GM18520 (cell line): Measurements from ENCODE around the gene XRCC1.
"Not testable (repeated sequence)": the region's sequence is repeated elsewhere in the genome, so short reads cannot be mapped to it uniquely, and the experiment has no call there.

Experiments used
- ATAC-seq: cut with Tn5 transposase; IDR thresholded peaks from one replicate; pipeline ENCODE4 v1.9.1; 2021; ENCODE audit not compliant: unreplicated experiment

The XRCC1 gene

DNA sequence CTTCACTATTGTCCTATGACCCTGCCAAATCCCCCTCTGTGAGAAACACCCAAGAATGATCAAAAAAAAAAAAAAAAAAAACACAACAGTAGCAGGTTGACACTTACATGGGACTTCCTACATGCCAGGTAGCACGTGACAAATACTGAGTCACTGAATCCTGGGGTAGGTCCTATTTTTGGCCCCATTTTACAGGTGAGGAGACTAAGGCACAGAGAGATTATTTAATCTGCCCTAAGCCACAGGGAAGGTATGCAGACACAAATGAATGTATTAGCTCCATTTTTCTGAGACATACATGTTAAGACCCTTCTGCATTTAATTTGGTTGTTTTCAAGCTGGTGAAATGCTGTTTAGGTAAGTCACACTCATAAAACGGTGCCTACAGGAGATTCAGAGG, 26.6 kb downstream of the XRCC1 start:
- no peak for ATAC-seq

DNA sequence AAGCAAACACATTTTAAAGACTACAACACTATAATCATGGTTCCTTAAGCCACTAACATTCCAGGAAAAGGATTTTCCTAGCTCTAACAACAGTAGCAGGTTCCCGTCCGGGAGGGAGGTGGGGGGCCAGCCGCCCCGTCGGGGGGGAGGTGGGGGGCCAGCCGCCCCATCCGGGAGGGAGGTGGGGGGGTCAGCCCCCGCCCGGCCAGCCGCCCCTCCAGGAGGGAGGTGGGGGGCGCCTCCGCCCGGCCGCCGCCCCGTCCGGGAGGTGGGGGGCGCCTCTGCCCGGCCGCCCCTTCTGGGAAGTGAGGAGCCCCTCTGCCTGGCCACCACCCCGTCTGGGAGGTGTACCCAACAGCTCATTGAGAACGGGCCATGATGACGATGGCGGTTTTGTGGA, 27.4 kb downstream of the XRCC1 start:
- not testable (repeated sequence) for ATAC-seq

DNA sequence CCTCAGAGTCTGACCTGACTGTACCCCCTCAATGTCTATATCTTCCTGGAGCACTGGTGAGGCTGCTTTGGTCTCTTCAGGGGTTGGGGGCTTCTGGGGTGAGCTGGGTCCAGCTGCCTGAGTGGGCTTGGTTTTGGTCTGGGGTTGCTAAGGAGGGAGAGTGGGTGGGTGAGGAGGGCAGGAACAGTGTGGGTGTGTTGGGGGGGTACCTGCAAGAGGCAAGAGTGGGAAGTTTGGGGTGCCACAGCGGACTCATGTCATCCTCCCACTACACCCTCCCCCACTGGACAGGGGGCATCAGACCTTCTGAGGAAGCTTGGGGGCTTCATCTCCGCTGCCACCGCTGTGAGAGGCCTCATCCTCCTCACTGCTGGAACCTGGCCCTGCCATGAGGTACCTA, 28.7 kb downstream of the XRCC1 start:
- ATAC-seq, result no peak

DNA sequence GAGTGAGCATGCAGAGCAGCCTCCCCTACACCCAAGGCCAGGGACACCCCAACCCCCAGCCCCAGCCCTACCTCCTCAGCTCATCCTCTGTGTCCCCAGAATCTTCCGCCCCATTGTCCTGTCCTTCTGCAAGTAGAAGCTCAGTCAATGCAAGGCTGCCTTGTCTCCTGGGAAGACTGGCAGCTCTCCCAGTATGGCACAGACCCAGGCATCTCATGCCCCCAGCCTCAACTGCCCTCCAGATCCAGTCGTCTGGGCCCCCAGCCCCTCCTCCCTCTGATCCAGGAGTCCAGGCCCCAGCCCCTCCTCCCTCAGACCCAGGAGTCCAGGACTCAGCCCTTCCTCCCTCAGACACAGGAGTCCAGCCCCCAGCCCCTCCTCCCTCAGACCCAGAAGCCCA, 29.3 kb downstream of the XRCC1 start:
- no peak for ATAC-seq

DNA sequence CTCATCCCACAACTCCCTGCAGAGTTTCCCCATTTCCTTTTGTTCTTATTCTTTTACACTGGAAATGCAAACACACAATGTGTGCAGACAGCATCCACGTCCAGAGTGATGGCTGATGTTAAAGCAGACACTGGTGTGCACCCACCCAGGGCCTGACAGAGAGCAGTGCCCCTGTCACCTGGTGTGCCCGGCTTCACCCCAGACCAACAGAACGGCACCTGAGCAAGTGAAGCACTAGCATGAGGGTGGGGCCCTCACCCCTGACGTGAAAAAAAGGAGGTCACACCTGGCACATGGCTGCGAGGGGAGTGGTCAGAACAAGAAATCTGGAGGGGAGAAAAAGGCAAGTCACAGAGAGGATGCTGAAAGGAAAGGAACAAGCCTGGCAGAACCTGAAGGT, 30.1 kb downstream of the XRCC1 start:
- ATAC-seq, result no peak

DNA sequence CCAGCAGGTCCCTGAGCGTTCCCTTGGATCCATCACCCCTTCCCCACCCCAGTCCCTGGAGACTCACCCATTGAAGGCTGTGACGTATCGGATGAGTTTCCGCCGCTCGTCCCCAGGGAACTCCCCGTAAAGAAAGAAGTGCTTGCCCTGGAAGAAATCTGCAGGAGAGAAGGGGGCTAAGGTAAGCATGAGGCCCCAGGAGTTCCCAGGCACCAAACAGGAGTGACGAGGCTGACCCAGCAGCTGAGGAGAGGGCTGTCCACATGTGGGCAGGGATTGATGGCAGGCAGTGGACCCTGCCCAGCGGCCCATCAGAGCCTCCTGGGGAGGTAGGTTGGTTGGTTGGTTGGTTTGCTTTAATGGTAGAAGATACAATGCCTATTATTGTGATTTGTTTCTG, 31.2 kb downstream of the XRCC1 start:
- no peak for ATAC-seq

DNA sequence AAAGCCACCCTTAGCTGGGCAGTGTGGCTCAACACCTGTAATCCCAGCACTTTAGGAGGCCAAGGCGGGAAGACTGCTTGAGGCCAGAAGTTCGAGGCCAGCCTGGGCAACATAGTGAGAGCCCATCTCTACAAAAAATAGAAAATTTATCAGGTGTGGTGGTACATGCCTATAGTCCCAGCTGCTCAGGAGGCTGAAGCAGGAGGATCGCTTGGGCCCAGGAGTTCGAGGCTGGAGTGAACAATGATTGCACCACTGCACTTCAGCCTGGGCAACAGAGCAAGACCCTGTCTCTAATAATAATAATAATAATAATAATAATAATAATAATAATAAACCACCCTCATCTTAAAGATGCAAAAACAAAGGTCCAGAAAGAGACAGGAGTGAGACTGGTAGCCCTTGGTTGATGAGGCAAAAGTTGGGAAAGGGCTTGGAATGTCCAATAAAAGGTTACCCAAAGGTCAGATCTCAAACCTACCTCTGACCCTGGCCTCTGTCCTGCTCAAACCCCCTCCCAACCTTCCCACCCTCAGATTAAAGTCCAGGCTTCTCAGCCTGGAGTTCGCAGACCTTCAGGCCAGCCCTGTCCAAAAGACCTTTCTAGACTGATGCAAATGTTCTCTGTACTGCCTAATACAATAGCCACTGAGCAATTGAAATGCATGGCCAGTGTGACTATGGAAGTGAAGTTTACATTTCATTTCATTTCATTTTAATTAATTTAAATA, 33.2 kb downstream of the XRCC1 start:
- no peak for ATAC-seq

DNA sequence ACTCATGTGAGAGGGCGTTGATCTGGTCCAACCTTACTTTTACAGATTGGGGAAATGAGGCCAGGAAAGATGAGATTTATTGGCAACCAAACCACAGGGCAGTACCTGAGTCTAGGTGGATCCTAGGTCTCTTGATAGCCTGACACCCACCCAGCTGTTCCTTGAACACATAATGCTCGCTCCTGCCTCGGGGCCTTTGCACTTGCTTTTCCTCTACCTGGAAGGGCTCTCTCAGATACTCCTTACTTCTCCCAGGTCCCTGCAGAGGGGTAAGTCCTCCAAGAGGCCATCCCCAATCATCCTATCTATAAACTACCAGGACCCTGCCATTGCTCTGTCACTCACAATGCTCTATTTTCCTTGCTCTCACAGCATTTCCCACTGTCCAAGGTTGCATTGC, 34.9 kb downstream of the XRCC1 start:
- no peak for ATAC-seq

DNA sequence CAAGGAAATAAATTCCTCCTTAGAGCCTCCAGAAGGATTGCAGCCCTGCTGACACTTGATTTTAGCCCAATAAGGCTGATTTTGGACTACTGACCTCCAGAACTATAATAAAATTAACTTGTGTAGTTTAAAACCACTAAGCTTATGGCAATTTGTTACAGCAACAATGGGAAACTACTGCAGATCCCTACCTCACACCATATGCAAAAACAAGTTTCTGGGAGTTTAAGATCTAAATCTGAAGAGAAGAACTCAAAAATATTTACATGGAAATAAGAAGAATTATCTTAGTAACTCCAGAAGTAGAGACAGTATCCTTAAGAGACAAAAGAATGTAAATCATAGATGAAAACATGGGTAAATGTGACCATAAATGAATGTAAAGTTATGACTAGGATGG, 36.4 kb downstream of the XRCC1 start:
- no peak for ATAC-seq

DNA sequence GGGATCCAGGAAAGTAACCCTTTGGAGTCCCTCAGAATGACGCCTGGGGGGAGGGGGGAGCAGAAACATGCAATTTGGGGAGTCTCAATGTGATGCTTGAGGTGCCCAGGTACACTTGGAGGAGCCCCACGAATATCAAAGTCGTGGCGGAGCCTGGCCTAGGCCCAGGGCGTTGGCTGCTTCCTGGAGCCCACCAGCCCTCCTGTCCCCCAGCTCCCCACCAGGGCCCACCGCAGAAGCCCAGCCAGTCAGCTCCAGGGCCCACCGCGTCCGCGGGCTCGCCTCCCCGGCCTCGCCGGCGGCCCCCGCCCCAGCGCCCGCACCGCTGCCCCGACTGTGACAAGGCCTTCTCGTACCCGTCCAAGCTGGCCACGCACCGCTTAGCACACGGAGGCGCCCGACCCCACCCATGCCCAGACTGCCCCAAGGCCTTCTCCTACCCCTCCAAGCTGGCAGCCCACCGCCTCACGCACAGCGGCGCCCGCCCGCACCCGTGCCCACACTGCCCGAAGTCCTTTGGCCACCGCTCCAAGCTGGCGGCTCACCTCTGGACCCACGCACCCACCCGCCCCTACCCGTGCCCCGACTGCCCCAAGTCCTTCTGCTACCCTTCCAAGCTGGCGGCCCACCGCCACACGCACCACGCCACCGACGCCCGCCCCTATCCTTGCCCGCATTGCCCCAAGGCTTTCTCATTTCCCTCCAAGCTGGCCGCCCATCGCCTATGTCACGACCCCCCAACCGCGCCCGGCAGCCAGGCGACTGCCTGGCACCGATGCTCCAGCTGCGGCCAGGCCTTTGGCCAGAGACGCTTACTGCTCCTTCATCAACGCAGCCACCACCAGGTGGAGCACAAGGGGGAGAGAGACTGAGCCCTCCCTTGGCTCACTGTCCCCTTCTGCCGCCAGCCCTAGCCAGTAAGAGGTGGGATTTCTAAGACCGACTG, 40.2 kb downstream of the XRCC1 start:
- ATAC-seq, result no peak

DNA sequence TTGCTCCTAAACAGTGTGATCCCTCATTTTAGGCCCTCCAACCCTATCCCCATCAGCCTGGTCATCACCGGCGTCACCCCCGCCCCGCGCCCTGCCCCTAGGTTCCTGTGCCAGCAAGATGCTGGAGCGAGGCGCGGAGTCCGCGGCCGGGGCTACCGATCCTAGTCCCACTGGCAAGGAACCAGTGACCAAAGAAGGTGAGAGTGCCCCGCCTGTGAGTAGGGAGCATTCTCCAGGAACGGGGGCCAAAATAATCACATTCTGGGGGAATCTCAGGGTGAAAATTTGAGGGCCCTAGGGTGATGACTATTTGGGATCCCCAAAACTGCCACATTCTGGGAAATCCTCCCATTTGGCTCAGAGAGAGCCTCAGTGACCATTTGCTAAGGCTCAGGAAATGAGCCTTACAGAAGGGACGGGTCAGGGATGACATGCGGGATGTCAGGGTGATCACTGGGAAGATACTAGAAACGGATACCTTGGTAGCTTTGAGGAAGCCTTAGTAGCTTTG, 41.0 kb downstream of the XRCC1 start:
- no peak for ATAC-seq

DNA sequence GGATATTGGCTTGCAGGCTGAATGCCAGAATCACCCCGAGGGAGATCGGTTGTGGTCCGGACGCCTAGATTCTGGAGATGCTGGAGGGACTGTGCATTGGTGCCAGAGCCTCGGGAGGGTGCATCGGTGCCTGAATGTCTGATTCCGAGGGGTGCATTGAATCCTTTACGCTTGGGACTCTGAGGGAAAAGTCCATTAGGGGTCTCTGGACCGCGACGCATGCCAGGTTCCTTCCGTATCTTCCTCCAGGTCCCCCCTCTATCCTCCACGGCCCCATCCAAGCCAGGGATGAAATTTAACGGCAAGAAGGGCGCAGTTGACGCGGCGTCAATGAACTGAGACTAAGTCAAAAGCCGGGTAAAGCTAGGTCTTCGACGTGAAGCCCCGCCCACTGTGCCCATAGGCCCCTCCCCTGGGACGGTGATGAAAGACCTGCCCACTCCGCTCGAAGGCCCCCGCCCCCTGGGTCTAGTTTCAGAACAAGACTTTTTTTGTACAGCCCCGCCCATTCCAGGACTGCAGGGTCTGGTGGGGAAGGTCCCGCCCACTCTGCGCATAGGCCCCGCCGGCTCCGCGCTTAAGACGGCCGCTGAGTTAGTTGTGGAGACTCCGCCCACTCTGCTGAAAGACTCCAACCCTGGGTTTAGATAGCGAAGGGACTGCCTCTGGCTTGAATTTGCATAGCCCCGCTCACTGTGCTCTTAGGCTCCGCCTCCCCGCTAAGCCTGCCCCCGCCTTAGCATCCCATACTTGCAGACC, 41.6 kb downstream of the XRCC1 start:
- ATAC-seq, result no peak

DNA sequence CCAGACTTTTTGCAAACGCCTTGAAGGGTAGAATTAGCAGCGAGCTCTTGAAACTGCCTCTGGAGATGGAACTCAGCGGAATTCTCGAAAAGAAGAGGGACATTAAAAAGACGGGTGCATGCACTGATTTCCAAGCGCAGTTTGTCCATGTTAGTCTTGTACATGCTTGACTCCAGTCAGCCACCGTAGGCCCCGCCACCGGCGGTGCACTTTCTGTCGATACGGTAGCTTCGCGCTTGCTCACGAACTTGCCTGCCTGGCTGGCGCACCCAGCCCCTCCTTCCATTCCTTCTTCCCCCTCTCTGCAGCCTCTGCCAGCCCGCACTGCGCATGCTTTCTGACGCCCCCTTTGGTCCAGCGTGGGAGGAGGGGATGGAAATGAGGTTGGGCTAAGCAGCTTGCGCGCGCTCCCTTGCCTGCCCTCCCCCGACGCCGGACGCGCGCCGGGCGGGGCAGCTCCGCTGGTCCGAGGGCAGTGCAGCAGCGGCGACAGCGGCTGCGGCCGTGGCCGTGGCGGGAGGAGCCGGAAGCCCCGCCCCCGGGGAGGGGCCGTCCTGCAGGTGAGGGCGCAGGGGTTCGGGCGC, 42.3 kb downstream of the XRCC1 start, which contains the start of gene ZNF575:
Gene ZNF575 (plus strand): TSS at position 227 of the 584 bp plus-strand sequence. CDS start 1,235 bp downstream, outside the sequence.
- ATAC-seq, result peak; percentile 64

DNA sequence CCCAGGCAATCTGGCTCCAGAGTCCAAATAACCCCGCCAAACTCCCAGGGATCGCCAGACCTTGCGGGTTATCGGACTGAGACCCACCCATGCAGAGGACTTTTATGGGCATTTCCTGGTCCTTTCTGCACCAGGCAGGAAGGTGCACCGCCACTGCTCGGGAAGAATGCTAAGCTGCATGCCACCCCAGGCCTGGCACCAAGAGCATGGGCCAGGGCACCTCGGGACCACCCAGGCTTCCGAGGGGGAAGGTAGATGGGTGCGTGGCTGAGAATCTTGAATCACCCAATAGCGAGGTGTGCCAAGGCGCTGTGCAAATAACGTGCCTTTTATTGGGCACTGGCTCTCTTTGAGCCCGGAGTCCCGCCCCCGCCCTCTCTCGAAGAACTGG, 42.8 kb downstream of the XRCC1 start:
- ATAC-seq, result peak; percentile 15

DNA sequence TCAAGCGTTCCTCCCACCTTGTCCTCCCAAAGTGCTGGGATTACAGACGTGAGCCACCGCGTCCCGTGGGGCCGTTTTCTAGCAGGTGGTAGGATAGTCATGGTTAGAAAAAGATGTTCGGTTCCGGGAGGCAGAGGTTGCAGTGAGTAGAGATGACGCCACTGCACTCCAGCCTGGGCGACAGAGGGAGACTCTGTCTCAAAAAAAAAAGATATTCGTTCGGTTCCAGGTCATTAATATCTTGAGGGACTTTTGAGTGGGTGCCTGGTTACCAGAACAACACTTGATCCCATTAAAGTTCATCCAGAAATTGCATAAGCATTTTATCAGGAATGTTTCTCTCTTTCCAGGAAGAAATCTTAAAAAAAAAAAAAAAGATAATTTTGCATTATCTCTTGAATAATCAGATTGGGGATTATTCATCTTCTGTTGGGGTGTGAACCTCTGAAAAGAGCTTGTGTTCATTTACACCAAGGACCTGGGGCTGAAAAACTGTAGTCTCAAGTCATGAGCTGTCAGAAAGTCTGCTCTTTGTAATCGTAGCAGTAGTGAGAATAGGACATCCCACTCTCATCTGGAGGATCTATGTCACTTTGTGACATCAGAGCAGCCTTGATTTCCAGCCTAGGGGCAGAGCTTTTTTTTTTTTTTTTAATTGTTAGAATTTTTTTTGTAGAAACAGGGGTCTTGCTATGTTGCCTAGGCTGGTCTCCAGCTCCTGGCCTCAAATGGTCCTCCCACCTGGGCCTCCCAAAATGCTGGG, 47.3 kb downstream of the XRCC1 start:
- ATAC-seq, result no peak

DNA sequence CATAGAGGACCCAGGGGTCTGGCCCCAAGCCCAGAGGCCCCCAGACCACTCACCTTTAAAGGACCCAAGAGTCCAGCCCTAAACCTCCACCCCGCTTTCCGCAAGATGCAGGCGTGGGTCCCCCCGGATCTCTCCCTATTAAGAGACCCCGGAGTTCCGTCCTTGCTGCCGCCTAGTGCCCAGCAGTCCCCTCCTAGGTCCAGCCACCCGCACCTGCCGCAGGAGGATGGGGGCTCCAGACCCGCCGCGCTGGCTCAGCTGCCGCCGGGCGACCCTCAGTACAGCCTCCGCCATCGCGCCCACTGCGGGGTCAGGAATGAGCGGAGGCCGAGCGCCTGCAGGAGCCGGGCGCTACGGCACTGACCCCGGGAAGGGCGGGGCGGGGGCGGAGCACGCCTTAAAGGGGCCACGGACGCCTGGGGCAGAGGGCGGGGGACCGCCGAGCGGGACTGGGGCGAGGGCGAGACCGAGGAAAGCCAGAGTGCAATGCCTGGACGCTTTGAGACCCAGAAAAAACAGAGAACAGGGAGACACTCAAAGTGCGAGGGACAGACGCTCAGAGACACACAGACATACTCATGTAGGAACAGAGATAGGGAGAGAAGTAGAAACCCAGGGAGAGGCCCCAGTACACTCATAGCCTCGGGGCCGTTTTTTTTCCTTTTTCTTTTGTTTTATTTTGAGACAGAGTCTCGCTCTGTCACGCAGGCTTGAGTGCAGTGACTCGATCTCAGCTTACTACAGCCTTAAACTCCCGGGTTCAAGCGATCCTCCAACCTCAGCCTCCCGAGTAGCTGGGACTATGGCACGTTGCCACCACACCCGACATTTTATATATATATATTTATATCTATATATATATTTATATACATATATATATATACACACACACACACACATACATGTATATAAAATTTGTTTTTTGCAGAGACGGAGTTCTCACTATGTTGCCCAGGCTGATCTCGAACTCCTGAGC, 48.2 kb downstream of the XRCC1 start, which contains the start of gene ETHE1:
Gene ETHE1 (minus strand): TSS at position 318 of the 976 bp plus-strand sequence. CDS start 24 bp downstream, at position 294.
- no peak for ATAC-seq

DNA sequence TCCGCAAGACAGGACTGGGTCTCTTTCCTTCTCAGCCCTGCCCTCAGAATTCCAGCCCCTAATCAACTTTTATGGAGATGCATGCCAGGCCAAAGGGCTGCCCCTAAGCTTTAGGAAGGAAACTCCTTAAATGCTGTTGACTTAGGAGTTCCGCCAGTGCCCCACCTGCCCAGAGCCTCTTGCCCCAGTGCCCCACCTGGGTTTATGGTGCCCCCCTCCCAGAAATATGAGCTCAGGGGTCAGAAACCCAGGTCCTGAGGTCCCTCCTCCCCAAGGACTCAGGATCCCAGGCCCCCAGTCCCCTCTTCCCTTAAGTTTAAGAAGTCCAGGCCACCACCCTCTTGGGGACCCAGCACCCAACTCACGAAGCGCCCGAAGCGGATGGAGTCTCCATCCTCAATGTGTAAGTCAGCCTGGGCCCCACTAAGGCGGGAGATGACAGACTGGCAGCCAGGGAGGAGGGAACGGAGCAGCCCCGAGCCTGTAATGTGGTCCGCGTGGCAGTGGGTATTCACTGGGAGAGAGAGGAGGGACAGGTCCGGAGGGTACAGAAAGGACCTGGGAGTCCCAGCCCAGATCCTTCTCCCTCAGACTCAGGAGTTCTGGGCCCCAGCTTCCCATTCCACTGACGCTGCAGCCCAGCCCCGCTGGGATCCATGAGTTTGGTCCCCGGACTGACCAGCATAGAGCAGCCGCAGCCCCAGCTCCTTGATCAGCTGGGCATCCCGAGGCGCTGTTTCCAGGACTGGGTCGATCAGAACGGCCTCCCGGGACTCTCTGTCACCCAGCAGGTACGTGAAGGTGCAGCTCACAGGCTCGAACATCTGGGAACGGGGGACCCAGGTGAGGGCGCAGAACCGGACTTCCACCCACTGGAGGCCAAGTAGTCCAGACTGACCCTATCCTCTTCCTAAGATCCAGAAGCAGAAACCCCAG, 49.2 kb downstream of the XRCC1 start:
- no peak for ATAC-seq
